ENCODE measurements around the gene INTS12.
"Not testable (repeated sequence)": the region's sequence is repeated elsewhere in the genome, so short reads cannot be mapped to it uniquely, and the experiment has no call there.

Gene INTS12

GRCh38 chr4:105708181-105709080 is at the start of gene INTS12, which contains the start of gene GSTCD:
INTS12 (minus strand) TSS chr4:105708689; CDS start chr4:105700005, 8,684 bp downstream.
GSTCD (plus strand) TSS chr4:105708784; CDS start chr4:105717614, 8,830 bp downstream.
- DNase-seq: peak; percentile 84

DNA sequence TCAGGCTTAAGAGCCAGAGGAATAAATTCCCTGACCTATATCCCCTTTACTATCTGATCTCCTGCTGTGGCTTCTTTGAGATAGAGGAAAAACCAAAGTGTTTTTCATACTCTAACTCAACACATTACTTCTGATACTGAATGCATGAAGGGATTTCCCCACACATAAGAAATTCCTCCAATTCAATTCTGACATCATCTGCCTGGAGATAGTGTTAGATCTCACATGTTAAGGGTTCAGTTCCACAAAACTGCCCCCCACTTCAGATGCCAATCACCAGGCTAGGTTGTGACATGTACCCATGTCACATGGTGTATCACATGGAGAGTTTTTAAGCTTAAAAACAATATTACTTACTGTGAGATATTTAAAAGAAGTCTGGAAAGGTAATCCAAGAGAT is 46.9 kb upstream of the INTS12 start:
- DNase-seq: no peak

DNA sequence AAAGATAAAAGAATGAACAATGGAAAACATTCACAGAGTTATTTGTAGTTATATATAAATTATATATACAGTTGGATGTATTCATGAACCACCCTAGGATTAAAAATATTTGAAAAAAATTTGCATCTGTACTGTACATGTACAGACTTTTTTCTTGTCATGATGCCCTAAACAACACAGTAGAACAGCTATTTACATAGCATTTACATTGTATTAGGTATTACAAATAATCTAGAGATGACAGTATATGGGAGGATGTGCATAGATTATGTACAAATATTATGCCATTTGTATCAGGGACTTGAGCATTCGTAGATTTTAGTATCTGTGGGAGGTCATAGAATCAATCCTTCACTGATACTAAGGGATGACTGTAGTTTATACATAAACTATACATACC is 44.9 kb upstream of the INTS12 start:
- DNase-seq: no peak

- no peak for DNase-seq
Observed at GRCh38 chr4:105751718-105752299, 43.3 kb upstream of the INTS12 start.

DNA sequence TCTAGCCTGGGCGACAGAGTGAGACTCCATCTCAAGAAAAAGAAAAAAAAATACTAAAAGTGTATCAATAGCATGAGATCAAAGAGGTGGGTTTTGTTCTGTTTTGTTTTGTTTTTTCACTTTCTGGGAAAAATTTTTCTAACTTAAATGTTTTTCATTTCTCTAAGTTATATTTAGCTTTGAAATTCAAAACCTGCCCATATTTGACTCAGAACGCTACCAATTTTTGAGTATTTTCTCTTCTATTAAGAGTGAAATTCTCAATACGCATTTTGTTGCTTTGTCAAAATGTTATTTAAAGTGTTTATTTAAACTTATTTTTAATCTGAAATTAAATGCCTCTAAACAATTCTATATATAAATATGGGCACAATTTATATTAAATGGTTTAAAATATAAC is 39.7 kb upstream of the INTS12 start:
- no peak for DNase-seq

DNA sequence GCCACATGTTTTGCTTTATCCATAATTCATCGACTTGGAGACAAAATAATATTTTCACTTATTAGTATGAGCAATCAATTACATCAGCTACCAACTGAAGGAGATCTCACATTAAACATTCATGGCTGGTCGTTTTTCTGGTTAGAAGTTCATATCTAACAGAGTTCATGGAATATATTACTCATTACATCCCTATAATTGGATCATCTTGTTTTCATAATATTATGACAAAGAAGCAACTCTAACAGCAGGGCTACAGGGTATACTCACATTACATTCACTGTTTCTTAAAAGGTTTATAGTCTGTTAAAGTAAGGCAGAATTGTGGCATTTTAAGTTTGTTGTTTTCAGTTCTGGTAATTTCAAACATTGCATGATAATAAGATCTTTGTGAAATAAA is 33.1 kb upstream of the INTS12 start:
- no peak for DNase-seq

- DNase-seq: not testable (repeated sequence)
Observed at GRCh38 chr4:105735217-105735616, 26.7 kb upstream of the INTS12 start.

- DNase-seq: not testable (repeated sequence)
Observed at GRCh38 chr4:105729895-105730294, 21.4 kb upstream of the INTS12 start.

DNA sequence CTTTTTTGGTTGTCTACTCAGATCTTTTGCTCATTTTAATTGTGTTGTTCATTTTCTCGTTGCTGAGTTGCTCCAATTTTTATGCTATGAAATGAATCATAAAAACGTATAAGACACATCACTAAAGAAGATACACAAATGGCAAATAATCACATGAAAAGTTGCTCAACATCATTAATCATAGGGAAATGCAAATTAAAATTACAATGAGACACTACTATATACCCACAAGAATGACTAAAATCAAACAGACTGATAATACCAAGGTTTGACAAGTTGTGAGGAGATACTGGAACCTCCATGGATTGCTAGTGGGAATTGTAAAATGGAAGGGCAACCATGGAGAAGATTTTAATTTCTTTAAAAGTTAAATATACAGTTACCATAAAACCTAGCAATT is 17.1 kb upstream of the INTS12 start:
- DNase-seq: no peak

- no peak for DNase-seq
Observed at GRCh38 chr4:105719204-105719603, 10.7 kb upstream of the INTS12 start.

DNA sequence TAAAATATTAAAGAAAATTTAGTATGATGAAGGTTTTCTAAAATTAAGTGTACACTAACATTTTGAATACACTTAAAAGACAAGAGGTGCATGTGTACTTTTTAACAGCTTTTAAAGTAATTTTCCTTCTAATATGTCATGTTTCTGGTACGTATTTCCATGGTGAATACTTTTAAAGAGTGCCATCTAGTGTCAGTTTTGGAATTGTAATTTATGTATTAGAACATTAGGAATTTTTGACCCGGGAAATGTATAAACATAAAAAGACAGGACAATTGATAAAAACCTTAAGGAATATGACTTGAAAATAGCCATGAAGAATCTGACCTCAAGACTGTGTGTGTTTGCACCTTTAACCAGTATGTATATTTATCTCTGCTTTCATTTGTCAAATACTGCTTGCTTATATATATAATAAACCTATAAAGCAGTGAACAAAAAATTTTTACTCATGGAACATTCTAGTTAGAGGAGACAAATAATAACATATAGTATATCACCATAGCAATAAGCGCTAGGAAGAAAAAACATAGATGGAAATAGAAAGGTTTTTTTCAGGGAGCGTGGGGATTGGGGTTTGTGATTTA is 7.3 kb upstream of the INTS12 start:
- peak; percentile 11 for DNase-seq

- DNase-seq: no peak
Observed at GRCh38 chr4:105714932-105715331, 6.4 kb upstream of the INTS12 start.

- no peak for DNase-seq
Observed at GRCh38 chr4:105714071-105714521, 5.6 kb upstream of the INTS12 start.

DNA sequence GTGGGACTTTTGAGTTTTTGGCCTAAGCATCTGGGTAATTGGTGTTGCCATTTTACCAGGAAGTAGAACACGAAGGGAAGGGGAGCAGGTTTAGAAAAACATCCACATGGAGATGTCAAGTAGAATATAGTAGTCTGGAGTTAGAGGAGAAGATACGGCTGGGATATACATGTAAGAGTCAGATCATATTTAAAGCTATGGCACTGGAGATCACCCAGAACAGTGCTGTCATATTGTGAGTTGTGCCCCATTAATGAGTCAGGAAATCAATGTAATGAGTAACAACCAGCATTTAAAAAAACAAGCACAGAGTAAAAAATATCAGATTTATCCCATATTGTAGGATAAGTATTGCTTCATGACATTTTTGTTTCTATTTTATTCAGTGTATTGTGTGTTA is 4.3 kb upstream of the INTS12 start:
- no peak for DNase-seq

GRCh38 chr4:105710678-105711077 is 2.2 kb upstream of the INTS12 start:
- DNase-seq: peak; percentile 14

GRCh38 chr4:105710012-105710600 is 1.6 kb upstream of the INTS12 start:
- no peak for DNase-seq

- DNase-seq: no peak
Observed at GRCh38 chr4:105709081-105709450, 577 bp upstream of the INTS12 start.

DNA sequence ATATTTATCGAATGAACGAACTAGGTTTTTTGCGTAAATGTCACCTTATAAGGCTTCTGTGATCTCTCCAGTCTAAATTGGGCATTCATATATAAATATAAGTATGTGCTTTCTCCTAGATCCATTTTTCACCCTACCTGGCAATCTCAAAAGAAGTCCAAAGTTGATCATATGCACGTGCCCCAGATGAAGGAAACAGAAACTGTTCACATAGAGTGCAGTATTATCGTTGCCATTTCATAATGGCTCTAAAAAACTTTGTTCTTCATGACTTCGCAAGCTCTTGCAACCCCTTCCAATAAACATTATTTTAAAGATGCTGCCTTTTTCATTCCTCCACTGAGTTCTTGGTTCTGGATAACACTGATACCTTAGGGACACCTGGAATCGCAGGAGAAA is 708 bp downstream of the INTS12 start:
- DNase-seq: no peak

DNA sequence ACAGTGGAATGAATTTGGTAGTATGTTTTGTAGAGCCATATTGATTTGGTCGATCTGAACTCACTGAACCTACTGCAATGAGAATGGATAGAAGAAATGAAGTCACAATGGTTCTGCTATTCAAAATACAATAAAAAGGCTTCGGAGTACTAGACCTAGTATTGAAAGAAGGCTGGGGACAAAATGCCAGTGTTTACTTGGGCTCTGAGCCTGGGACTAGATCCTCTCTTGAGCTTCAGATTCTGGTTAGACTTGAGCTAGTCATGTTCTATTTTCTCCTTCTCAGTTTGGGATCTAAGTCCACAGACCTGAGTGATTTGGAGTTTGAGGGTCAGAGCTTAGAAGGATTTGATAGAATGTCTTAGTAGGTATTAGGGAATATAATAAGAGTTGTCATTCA is 9.9 kb downstream of the INTS12 start:
- DNase-seq: no peak

DNA sequence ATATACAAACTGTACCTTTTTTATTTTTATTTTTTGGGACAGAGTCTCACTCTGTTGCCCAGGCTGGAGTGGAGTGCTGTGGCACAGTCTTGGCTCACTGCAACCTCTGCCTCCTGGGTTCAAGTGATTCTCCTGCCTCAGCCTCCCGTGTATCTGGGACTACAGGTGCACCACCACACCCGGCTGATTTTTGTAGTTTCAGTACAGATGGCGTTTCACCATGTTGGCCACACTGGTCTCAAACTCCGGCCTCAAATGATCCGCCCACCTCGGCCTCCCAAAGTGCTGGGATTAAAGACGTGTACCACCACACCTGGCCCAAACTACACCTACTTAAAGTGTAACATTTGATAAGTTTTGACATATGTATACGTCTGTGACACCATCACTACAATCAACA is 12.7 kb downstream of the INTS12 start:
- DNase-seq: not testable (repeated sequence)

GRCh38 chr4:105694812-105695211 is 13.7 kb downstream of the INTS12 start:
- not testable (repeated sequence) for DNase-seq

GRCh38 chr4:105686571-105686970 is 21.9 kb downstream of the INTS12 start:
- no peak for DNase-seq

- DNase-seq: no peak
Observed at GRCh38 chr4:105683038-105683437, 25.5 kb downstream of the INTS12 start.

DNA sequence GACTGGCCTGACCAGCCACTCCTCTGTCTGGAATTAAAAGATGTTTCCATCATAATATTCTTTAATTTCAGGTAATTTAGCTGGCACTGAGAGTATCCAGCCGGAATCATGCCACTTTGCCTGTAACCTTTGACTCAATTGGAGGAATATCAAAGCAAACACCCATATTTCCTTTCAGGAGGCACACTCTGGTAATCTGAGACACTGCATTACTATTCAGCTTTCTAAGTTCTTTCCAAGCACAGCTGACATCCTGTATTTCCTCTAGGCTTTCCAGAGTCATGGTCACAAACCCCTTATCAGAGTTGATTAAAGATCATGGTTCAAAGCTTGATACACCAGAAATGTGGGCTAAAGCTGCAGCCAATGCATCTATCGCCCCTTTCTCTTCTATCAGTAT is 29.3 kb downstream of the INTS12 start:
- no peak for DNase-seq

All from NCI-H1417 treated with DMSO at 0.1 percent for 48 hours (cell line).